Prostate gland (tissue), 2 donors: Measurements from ENCODE around the gene CCNT2.

ENCODE experiments used
- CTCF ChIP-seq, 4 experiments: fragments of 200-600 bp in 2 of 4; fragments of 450-650 bp in 2 of 4; sonication (generic) in 2 of 4; IDR thresholded peaks; 1 replicate in 3 of 4; 2 replicates in 1 of 4; pipeline ENCODE4 v1.5.1; 2016 to 2019; ENCODE audit warnings: antibody characterized with exemption in 4 of 4, mild to moderate bottlenecking in 2 of 4, moderate library complexity in 2 of 4
- POLR2A ChIP-seq: fragments of 450-650 bp; IDR thresholded peaks from one replicate; pipeline ENCODE4 v1.6.1; 2016; ENCODE audit warnings: antibody characterized with exemption, mild to moderate bottlenecking
- POLR2AphosphoS5 ChIP-seq: sonication (generic); formaldehyde crosslinking; IDR thresholded peaks from one replicate; pipeline ENCODE4 v1.6.1; 2017; ENCODE audit warnings: antibody characterized with exemption

- TF ChIP-seq CTCF (IDR thresholded peaks at IDR 0.05) (no peak), POLR2A (no peak), POLR2AphosphoS5 (no peak)
Measured at GRCh38 chr2:134892282-134893035, 26.2 kb upstream of the CCNT2 start.
